Measurements from ENCODE around the gene NISCH. TPM values are rescaled to one million over a fixed set of nuclear protein-coding genes. Genes with fewer than 3 reads are reported as not detected.

Gene NISCH
- 71.0 and 73.0 TPM in 2 replicates for polyA plus RNA-seq (2011; rRNA removed)
- 104 and 115 TPM in 2 replicates for polyA minus RNA-seq (2011; rRNA and poly(A)+ RNA removed)

GRCh38 chr3:52455283-52456168 lies at the start of gene NISCH:
Gene NISCH (plus strand): TSS chr3:52455604. CDS start chr3:52455642, 38 bp downstream.
- TF ChIP-seq, protein P1, sequence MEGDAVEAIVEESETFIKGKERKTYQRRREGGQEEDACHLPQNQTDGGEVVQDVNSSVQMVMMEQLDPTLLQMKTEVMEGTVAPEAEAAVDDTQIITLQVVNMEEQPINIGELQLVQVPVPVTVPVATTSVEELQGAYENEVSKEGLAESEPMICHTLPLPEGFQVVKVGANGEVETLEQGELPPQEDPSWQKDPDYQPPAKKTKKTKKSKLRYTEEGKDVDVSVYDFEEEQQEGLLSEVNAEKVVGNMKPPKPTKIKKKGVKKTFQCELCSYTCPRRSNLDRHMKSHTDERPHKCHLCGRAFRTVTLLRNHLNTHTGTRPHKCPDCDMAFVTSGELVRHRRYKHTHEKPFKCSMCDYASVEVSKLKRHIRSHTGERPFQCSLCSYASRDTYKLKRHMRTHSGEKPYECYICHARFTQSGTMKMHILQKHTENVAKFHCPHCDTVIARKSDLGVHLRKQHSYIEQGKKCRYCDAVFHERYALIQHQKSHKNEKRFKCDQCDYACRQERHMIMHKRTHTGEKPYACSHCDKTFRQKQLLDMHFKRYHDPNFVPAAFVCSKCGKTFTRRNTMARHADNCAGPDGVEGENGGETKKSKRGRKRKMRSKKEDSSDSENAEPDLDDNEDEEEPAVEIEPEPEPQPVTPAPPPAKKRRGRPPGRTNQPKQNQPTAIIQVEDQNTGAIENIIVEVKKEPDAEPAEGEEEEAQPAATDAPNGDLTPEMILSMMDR (IDR thresholded peaks at IDR 0.05; ENCODE audit: low read depth, low read length): no peak
- ChIA-PET POLR2A (no interaction called here), CTCF (interaction anchor here (1.0 kb wide), 1 partner anchor 44 kb away, joined by 7 read pairs; no protein-coding TSS in a partner anchor)
- H3K9me3 ChIP-seq (ENCODE audit: control insufficient read depth, insufficient read depth, low read length): no peaks in the 10 kb centered on the region
- peak within 1 kb of the TSS; percentile 39 for H3K27ac ChIP-seq (ENCODE audit: low read depth, low read length)
- peak within 1 kb of the TSS; percentile 80 for H3K4me3 ChIP-seq (ENCODE audit: low read depth, low read length)
- DNase-seq (ENCODE audit: low read depth, low spot score): no peak
- no peaks in the 10 kb centered on the region for H3K27me3 ChIP-seq (ENCODE audit: control insufficient read depth, insufficient read depth, low read length)

DNA sequence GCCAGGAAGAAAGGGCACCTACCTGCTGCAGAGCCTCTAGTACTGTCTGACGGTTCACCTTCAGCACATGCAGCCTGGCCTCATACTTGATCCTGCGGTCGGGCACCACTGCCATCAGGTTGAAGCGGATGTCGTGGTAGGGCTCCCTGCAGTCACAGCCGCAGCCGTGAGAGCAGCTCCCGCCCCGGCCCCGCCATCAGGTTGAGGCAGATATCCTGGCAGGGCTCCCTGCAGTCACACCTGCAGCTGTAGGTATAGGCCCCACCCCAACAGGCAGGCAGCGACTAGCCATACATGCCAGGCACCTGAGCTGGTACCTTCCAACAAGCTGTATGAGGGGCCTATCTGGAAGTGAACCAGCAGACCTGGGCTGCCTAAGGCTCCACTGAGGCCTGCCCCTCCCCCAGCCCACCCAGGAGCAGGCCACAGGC lies 49.2 kb upstream of the NISCH start:
- POLR2A ChIA-PET: no interaction called here
- Histone ChIP-seq H3K27me3 (ENCODE audit: control insufficient read depth, insufficient read depth, low read length) (no peaks in the 10 kb centered on the region), H3K9me3 (ENCODE audit: control insufficient read depth, insufficient read depth, low read length) (no peaks in the 10 kb centered on the region), H3K27ac (ENCODE audit: low read depth, low read length) (no peak overlapping the region), H3K4me3 (ENCODE audit: low read depth, low read length) (no peak overlapping the region)
- TF ChIP-seq, protein P1 (IDR thresholded peaks at IDR 0.05; ENCODE audit: low read depth, low read length): no peak
- no peak for DNase-seq (ENCODE audit: low read depth, low spot score)
- CTCF ChIA-PET: no interaction called here

DNA sequence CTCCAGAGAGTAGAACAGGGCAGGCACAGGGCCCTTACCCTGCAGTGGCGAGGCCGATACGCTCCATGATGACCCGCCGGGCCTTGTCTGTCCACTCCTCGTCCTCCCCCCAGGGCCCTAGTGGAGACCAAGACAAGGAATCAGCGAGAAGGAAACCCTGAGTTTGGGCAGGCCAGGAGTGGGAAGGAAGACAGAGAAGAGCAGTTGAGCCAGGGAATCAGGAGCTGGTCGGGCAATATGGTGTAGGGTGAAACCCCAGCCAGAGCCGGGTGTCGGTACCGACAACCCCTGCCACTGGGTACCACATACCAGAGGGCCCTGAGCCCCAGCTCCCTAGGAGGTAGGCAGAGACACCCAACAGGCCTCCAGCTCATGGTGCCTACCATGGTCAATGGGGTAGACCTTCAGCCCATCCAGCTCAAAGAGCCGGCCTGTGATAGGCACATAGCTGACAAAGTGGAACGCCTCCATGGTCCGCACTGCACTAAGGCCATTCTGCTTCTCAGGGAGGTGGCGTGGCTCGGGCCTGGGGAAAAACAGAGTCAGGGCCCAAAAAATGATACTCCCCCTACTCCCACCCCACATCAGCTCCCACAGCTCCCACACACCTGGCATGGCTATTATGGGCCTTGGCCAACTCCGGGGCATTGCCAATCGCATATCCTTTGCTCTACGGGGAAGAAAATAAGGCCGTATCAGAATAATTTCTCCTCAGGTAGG lies 48.5 kb upstream of the NISCH start:
- Histone ChIP-seq H3K27ac (ENCODE audit: low read depth, low read length) (no peak overlapping the region), H3K27me3 (ENCODE audit: control insufficient read depth, insufficient read depth, low read length) (no peaks in the 10 kb centered on the region), H3K4me3 (ENCODE audit: low read depth, low read length) (no peak overlapping the region), H3K9me3 (ENCODE audit: control insufficient read depth, insufficient read depth, low read length) (no peaks in the 10 kb centered on the region)
- POLR2A ChIA-PET: no interaction called here
- TF ChIP-seq, protein P1 (IDR thresholded peaks at IDR 0.05; ENCODE audit: low read depth, low read length): no peak
- DNase-seq (ENCODE audit: low read depth, low spot score): no peak
- CTCF ChIA-PET: no interaction called here

- ChIA-PET POLR2A (no interaction called here), CTCF (no interaction called here)
- H3K4me3 ChIP-seq (ENCODE audit: low read depth, low read length): no peak overlapping the region
- no peak for DNase-seq (ENCODE audit: low read depth, low spot score)
- no peaks in the 10 kb centered on the region for H3K27me3 ChIP-seq (ENCODE audit: control insufficient read depth, insufficient read depth, low read length)
- no peak overlapping the region for H3K27ac ChIP-seq (ENCODE audit: low read depth, low read length)
- TF ChIP-seq, protein P1 (IDR thresholded peaks at IDR 0.05; ENCODE audit: low read depth, low read length): no peak
- no peaks in the 10 kb centered on the region for H3K9me3 ChIP-seq (ENCODE audit: control insufficient read depth, insufficient read depth, low read length)
These were observed 47.6 kb upstream of the NISCH start for GRCh38 chr3:52407779-52408178.

- Histone ChIP-seq H3K9me3 (ENCODE audit: control insufficient read depth, insufficient read depth, low read length) (no peaks in the 10 kb centered on the region), H3K27me3 (ENCODE audit: control insufficient read depth, insufficient read depth, low read length) (no peaks in the 10 kb centered on the region), H3K4me3 (ENCODE audit: low read depth, low read length) (peak overlapping the region; percentile 97; the same call in 1 of the 2 replicates), H3K27ac (ENCODE audit: low read depth, low read length) (no peak overlapping the region)
- TF ChIP-seq, protein P1 (IDR thresholded peaks at IDR 0.05; ENCODE audit: low read depth, low read length): no peak
- ChIA-PET CTCF (no interaction called here), POLR2A (no interaction called here)
- DNase-seq (ENCODE audit: low read depth, low spot score): no peak
These were observed 46.9 kb upstream of the NISCH start for GRCh38 chr3:52408466-52408865.
